Endothelial cell of umbilical vein (primary cell): Measurements from ENCODE around the gene DNAI1. TPM values are rescaled to one million over a fixed set of nuclear protein-coding genes. Genes with fewer than 3 reads are reported as not detected.

Experiments used
- BruUV-seq: library from RNA; stranded (reverse); fragments of 400-500 nt; replicated peaks from 2 replicates; lab custom pipeline; 2021; lab: Mats Ljungman, UMichigan
- CTCF ChIA-PET: fragments of 300-600, 350-600 bp; sonication (Branson Sonifier 250); formaldehyde crosslinking; loops from one replicate; lab custom pipeline; 2021; ENCODE audit warnings: antibody characterized with exemption, inconsistent platforms; lab: Charles Lee
- POLR2A ChIA-PET: fragments of 300-600, 350-600 bp; sonication (Branson Sonifier 250); formaldehyde crosslinking; loops from one replicate; lab custom pipeline; 2021; ENCODE audit warnings: antibody characterized with exemption, inconsistent platforms; lab: Charles Lee
- DNase-seq: peaks from one replicate; pipeline ENCODE4 v3.0.0-alpha.2; 2011; ENCODE audit warnings: low read depth, low spot score
- FAIRE-seq: peaks from 2 replicates; lab custom pipeline; 2011; peaks lifted over from hg19 to GRCh38; lab: Jason Lieb, UNC
- H2AFZ ChIP-seq: 2 replicates; pipeline ENCODE4 v1.6.0; 2012; ENCODE audit warnings: low read depth, low read length, control low read depth, inconsistent platforms
- H3K27ac ChIP-seq: 2 replicates; pipeline ENCODE4 v1.5.1; 2011; ENCODE audit warnings: low read depth, mild to moderate bottlenecking, control low read depth, low read length, moderate library complexity; ENCODE audit not compliant: insufficient read depth
- H3K27me3 ChIP-seq, 2 experiments: 2 replicates each; pipeline versions ENCODE4 v1.6.0 to v1.6.1; 2011; ENCODE audit warnings: low read length in 2 of 2, mixed read lengths in 1 of 2; ENCODE audit not compliant: control insufficient read depth in 2 of 2, insufficient read depth in 2 of 2
- H3K36me3 ChIP-seq, 2 experiments: 2 replicates in 1 of 2; 3 replicates in 1 of 2; pipeline ENCODE4 v1.5.1; 2011; ENCODE audit warnings: low read length in 2 of 2, mild to moderate bottlenecking in 1 of 2, moderate library complexity in 1 of 2; ENCODE audit not compliant: control insufficient read depth in 2 of 2, insufficient read depth in 2 of 2; ENCODE audit errors: extremely low read depth in 1 of 2
- H3K4me1 ChIP-seq: 3 replicates; pipeline ENCODE4 v1.5.1; 2011; ENCODE audit warnings: mild to moderate bottlenecking, low read length; ENCODE audit not compliant: control insufficient read depth, insufficient read depth; ENCODE audit errors: extremely low read depth
- H3K4me2 ChIP-seq: 2 replicates; pipeline ENCODE4 v1.6.1; 2011; ENCODE audit warnings: low read length, control low read depth, mixed read lengths; ENCODE audit not compliant: insufficient read depth
- H3K4me3 ChIP-seq, 3 experiments: fragments of 200-600 bp in 1 of 3; sonication (generic), shearing (Covaris generic) in 1 of 3; replicated peaks in 1 of 3; 2 replicates each; pipeline ENCODE4 v1.5.1; 2011 to 2016; ENCODE audit warnings: control low read depth in 3 of 3, low read length in 3 of 3, mild to moderate bottlenecking in 2 of 3, inconsistent platforms in 1 of 3, low read depth in 1 of 3, moderate library complexity in 1 of 3; ENCODE audit not compliant: insufficient read depth in 1 of 3
- H3K79me2 ChIP-seq: 2 replicates; pipeline ENCODE4 v1.6.0; 2012; ENCODE audit warnings: low read length, inconsistent platforms; ENCODE audit not compliant: control insufficient read depth, insufficient read depth
- H3K9ac ChIP-seq: replicated peaks from 2 replicates; pipeline ENCODE3; 2011; ENCODE audit warnings: low read length, control low read depth; ENCODE audit not compliant: insufficient read depth; ENCODE audit errors: extremely low read depth
- H3K9me1 ChIP-seq: replicated peaks from 3 replicates; pipeline ENCODE4 v1.6.0; 2011; ENCODE audit warnings: mild to moderate bottlenecking, low read length; ENCODE audit not compliant: control insufficient read depth, insufficient read depth; ENCODE audit errors: extremely low read depth
- H3K9me3 ChIP-seq: replicated peaks from 2 replicates; pipeline ENCODE4 v1.5.1; 2012; ENCODE audit warnings: low read length, inconsistent platforms; ENCODE audit not compliant: control insufficient read depth, insufficient read depth
- H4K20me1 ChIP-seq: replicated peaks from 2 replicates; pipeline ENCODE3; 2011; ENCODE audit warnings: mild to moderate bottlenecking, low read length; ENCODE audit not compliant: control insufficient read depth, insufficient read depth; ENCODE audit errors: extremely low read depth
- EZH2 ChIP-seq: IDR thresholded peaks from 2 replicates; pipeline ENCODE4 v1.6.1; 2012; ENCODE audit warnings: borderline replicate concordance, low read depth, mild to moderate bottlenecking, moderate library complexity, low read length, inconsistent platforms; ENCODE audit not compliant: severe bottlenecking
- FOS ChIP-seq: IDR thresholded peaks from 2 replicates; pipeline ENCODE4 v1.6.1; 2011; ENCODE audit warnings: mild to moderate bottlenecking, low read length, moderate library complexity, borderline replicate concordance; ENCODE audit not compliant: insufficient read depth
- GATA2 ChIP-seq: IDR thresholded peaks from 2 replicates; pipeline ENCODE4 v1.7.0; 2011; ENCODE audit warnings: low read depth, mild to moderate bottlenecking, moderate library complexity, mixed read lengths, low read length; ENCODE audit not compliant: insufficient read length, insufficient read depth
- JUN ChIP-seq: IDR thresholded peaks from 2 replicates; pipeline ENCODE4 v1.6.1; 2011; ENCODE audit warnings: borderline replicate concordance, low read depth; ENCODE audit not compliant: insufficient read length, insufficient read depth
- MYC ChIP-seq: IDR thresholded peaks from one replicate; pipeline ENCODE4 v1.6.1; 2011; ENCODE audit warnings: mild to moderate bottlenecking, low read depth, low read length
- POLR2A ChIP-seq: IDR thresholded peaks from 2 replicates; pipeline ENCODE4 v1.6.1; 2012; ENCODE audit warnings: low read depth, mild to moderate bottlenecking, control low read depth, low read length
- POLR2AphosphoS5 ChIP-seq: IDR thresholded peaks from 2 replicates; pipeline ENCODE4 v1.6.1; 2012; ENCODE audit warnings: low read depth, mild to moderate bottlenecking, control low read depth, low read length, moderate library complexity; ENCODE audit not compliant: insufficient read depth
- dilution Hi-C: fragments of 300-500 bp; cut with MboI; formaldehyde crosslinking; loops from one replicate; pipeline ENCODE4 v1.15.0; 2019; ENCODE audit warnings: low sequenced_read_pairs; ENCODE audit not compliant: extremely low pct_ligation_motif_present
- intact Hi-C: fragments of 100-400 bp; cut with micrococcal nuclease; formaldehyde crosslinking; loops from one replicate; pipeline ENCODE4 v1.10.0; 2022
- polyA plus RNA-seq, 4 experiments: library from polyadenylated mRNA; depleted of rRNA in 3 of 4; stranded (reverse) in 3 of 4; unstranded in 1 of 4; fragments of >200 nt; gene quantifications; 2 replicates each; pipeline versions ENCODE4 v1.2.1 to v1.2.3, GENCODE V29; 2011 to 2012; ENCODE audit warnings: missing spikeins in 1 of 4
- total RNA-seq: library from RNA; stranded (reverse); gene quantifications from 2 replicates; pipeline ENCODE4 v1.2.3, GENCODE V29; 2021
- TF ChIP-seq, protein P1 (sequence below), 2 donors: IDR thresholded peaks; 1 replicate in 1 of 2; 2 replicates in 1 of 2; pipeline ENCODE4 v1.5.1; 2011; ENCODE audit warnings: low read length in 2 of 2, mild to moderate bottlenecking in 2 of 2, moderate library complexity in 2 of 2, control low read depth in 1 of 2, inconsistent platforms in 1 of 2, low read depth in 1 of 2; ENCODE audit not compliant: insufficient read depth in 1 of 2; ENCODE audit errors: extremely low read depth in 1 of 2
- TF ChIP-seq, protein P2 (sequence below): IDR thresholded peaks from 2 replicates; pipeline ENCODE4 v1.6.1; 2011; ENCODE audit not compliant: insufficient read depth, insufficient read length

The DNAI1 gene
- total and polyA plus RNA-seq, 2 donors (not counting 3 experiments of a cell fraction or from before 2014, with no cell fraction given), result not detected

DNA sequence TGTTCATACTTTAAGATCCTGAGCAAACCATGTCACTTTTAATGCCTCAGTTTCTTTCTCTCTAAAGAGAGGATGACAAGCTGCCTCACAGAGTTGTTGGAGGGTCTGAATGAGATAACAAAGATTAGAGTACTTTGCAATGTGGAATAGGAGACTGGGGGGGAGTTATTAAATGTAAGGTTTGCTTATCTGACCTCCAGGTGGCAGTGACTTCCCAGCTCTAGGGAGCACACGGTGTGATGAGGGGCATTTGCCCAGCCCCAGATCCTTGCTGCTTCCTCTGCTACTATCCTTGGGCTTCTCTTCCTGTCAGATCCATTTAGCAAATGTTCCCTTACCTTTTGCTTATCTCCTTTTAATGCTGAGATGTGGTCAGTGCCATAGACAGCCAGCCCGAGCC is 33.4 kb downstream of the DNAI1 start:
- FAIRE-seq, result no peak
- no peak for TF ChIP-seq FOS
- no peak for TF ChIP-seq GATA2
- no peak for TF ChIP-seq POLR2A
- no peak for TF ChIP-seq POLR2AphosphoS5
- CTCF ChIA-PET, result interaction anchor here (1.4 to 5.4 kb wide), 2 partner anchors 61 to 88 kb away, joined by 4 to 45 read pairs; no protein-coding TSS in a partner anchor

DNA sequence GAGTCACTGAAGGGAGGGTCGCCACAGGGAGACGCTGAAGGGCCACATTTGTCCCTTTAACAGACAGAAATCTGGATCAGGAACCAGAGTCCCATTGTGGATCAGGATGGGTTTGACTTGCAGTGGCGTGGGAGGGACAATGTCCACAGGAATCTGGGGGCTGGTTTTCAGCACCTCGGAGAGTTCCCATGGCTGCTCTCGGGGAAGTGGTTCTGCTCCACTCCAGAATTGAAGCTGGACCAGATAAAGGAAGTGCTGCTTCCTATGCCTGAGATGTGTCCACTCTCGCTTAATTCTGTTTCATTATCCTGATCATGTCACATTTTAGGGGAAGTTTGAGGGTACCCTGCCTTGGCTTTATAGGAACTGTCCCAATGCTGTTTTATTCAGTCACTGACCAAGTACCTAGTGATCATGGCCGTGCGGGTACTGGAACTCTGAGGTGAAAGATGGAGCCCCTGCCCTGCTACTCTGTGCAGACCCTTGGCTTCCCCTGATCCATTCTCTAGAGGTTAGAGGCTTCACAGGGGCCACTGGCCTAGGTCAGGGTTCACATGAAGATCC is 35.4 kb downstream of the DNAI1 start:
- Histone ChIP-seq H2AFZ (no peak overlapping the region), H3K36me3 (no peaks in the 10 kb centered on the region), H3K4me2 (no peak overlapping the region), H3K79me2 (no peaks in the 10 kb centered on the region), H3K9ac (no peak overlapping the region), H3K27ac (no peak overlapping the region), H3K9me3 (no peaks in the 10 kb centered on the region), H3K9me1 (no peaks in the 10 kb centered on the region), H3K27me3 (peaks cover 6 to 8% of the 10 kb centered on the region in 2 experiments), H4K20me1 (no peaks in the 10 kb centered on the region), H3K4me3 (no peak overlapping the region), H3K4me1 (peaks cover 14% of the 10 kb centered on the region)
- ChIA-PET CTCF (interaction anchor here (0.7 to 5.4 kb wide), 3 partner anchors 62 to 98 kb away, joined by 4 to 45 read pairs (median 4); no protein-coding TSS in a partner anchor), POLR2A (no interaction called here)
- FAIRE-seq (peak; percentile 83), DNase-seq (peak; percentile 49)
- dilution Hi-C loops (no loop called here), intact Hi-C loops (no loop called here)
- no peak for TF ChIP-seq MYC
- TF ChIP-seq, protein P1, sequence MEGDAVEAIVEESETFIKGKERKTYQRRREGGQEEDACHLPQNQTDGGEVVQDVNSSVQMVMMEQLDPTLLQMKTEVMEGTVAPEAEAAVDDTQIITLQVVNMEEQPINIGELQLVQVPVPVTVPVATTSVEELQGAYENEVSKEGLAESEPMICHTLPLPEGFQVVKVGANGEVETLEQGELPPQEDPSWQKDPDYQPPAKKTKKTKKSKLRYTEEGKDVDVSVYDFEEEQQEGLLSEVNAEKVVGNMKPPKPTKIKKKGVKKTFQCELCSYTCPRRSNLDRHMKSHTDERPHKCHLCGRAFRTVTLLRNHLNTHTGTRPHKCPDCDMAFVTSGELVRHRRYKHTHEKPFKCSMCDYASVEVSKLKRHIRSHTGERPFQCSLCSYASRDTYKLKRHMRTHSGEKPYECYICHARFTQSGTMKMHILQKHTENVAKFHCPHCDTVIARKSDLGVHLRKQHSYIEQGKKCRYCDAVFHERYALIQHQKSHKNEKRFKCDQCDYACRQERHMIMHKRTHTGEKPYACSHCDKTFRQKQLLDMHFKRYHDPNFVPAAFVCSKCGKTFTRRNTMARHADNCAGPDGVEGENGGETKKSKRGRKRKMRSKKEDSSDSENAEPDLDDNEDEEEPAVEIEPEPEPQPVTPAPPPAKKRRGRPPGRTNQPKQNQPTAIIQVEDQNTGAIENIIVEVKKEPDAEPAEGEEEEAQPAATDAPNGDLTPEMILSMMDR (IDR thresholded peaks at IDR 0.05; ENCODE audit: extremely low read depth in 1 of 2, insufficient read depth in 1 of 2, low read depth in 1 of 2, low read length in 2 of 2), result no peak
- TF ChIP-seq JUN, result no peak
- no peak for TF ChIP-seq EZH2
- TF ChIP-seq POLR2A, result no peak
- no peak for TF ChIP-seq GATA2
- TF ChIP-seq POLR2AphosphoS5, result no peak
- TF ChIP-seq, protein P2, sequence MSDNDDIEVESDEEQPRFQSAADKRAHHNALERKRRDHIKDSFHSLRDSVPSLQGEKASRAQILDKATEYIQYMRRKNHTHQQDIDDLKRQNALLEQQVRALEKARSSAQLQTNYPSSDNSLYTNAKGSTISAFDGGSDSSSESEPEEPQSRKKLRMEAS, result no peak
- no peak for TF ChIP-seq FOS
- BruUV-seq, result no TSS peak

More for the DNA sequence above, 33.4 kb downstream of the DNAI1 start:
- no TSS peak for BruUV-seq
- H3K4me1 ChIP-seq, result peaks cover 14% of the 10 kb centered on the region
- H3K4me3 ChIP-seq, result no peak overlapping the region
- H3K27ac ChIP-seq, result no peak overlapping the region
- no peaks in the 10 kb centered on the region for H3K9me1 ChIP-seq
- H3K36me3 ChIP-seq, result no peaks in the 10 kb centered on the region
- no peak for DNase-seq
- H3K79me2 ChIP-seq, result no peaks in the 10 kb centered on the region
- H3K27me3 ChIP-seq, result peaks cover 16 to 18% of the 10 kb centered on the region in 2 experiments
- H2AFZ ChIP-seq, result no peak overlapping the region
- POLR2A ChIA-PET, result no interaction called here
- dilution Hi-C loops (no loop called here), intact Hi-C loops (no loop called here)
- H4K20me1 ChIP-seq, result no peaks in the 10 kb centered on the region
- no peak overlapping the region for H3K4me2 ChIP-seq
- no peak overlapping the region for H3K9ac ChIP-seq
- H3K9me3 ChIP-seq, result no peaks in the 10 kb centered on the region
